SK-N-SH treated with all-trans-retinoic acid at 6 μM for 48 hours (cell line): ENCODE results near the gene RIPOR3.
"Not testable (repeated sequence)": the region's sequence is repeated elsewhere in the genome, so short reads cannot be mapped to it uniquely, and the experiment has no call there.

Experiments used
- ATAC-seq: fragments of 200-7000 bp; cut with Tn5 transposase; 3 replicates; pipeline ENCODE4 v1.9.1; 2020; ENCODE audit warnings: mild to moderate bottlenecking, moderate library complexity
- ARNTL ChIP-seq: fragments of 450-650 bp; formaldehyde crosslinking; IDR thresholded peaks from 2 replicates; pipeline ENCODE4 v1.5.0; 2020; ENCODE audit warnings: low read depth, mild to moderate bottlenecking, moderate library complexity, borderline replicate concordance
- CSDC2 ChIP-seq: fragments of 250-450 bp; sonication (Bioruptor Pico); IDR thresholded peaks from 2 replicates; pipeline ENCODE4 v1.5.0; 2020; ENCODE audit warnings: mild to moderate bottlenecking, moderate library complexity
- ESRRG ChIP-seq: fragments of 250-450 bp; sonication (Bioruptor Pico); IDR thresholded peaks from 2 replicates; pipeline ENCODE4 v1.6.1; 2021; ENCODE audit warnings: mild to moderate bottlenecking
- GLIS3 ChIP-seq: fragments of 250-450 bp; sonication (Bioruptor Pico); IDR thresholded peaks from 2 replicates; pipeline ENCODE4 v1.5.0; 2020; ENCODE audit warnings: mild to moderate bottlenecking, moderate library complexity
- ISL1 ChIP-seq: fragments of 250-450 bp; sonication (Bioruptor Pico); IDR thresholded peaks from 2 replicates; pipeline ENCODE4 v2.1.2; 2022; ENCODE audit warnings: mild to moderate bottlenecking, moderate library complexity
- OSR1 ChIP-seq: fragments of 250-450 bp; sonication (Bioruptor Pico); IDR thresholded peaks from 2 replicates; pipeline ENCODE4 v1.8.0; 2022; ENCODE audit warnings: moderate library complexity, mild to moderate bottlenecking, inconsistent platforms
- SNAI2 ChIP-seq: fragments of 250-450 bp; sonication (Bioruptor Pico); IDR thresholded peaks from 2 replicates; pipeline ENCODE4 v1.5.0; 2020; ENCODE audit warnings: mild to moderate bottlenecking, moderate library complexity
- TCF4 ChIP-seq: fragments of 250-450 bp; sonication (Bioruptor Pico); IDR thresholded peaks from 2 replicates; pipeline ENCODE4 v1.8.0; 2021; ENCODE audit warnings: mild to moderate bottlenecking, moderate library complexity, borderline replicate concordance
- ZC3H10 ChIP-seq: fragments of 250-450 bp; sonication (Bioruptor Pico); IDR thresholded peaks from 2 replicates; pipeline ENCODE4 v1.5.1; 2021; ENCODE audit warnings: mild to moderate bottlenecking, moderate library complexity
- ZFP3 ChIP-seq: fragments of 250-450 bp; sonication (Bioruptor Pico); IDR thresholded peaks from 2 replicates; pipeline ENCODE4 v1.5.0; 2020; ENCODE audit warnings: mild to moderate bottlenecking, moderate library complexity
- ZNF565 ChIP-seq: fragments of 450-650 bp; formaldehyde crosslinking; conservative IDR thresholded peaks from 2 replicates; pipeline ENCODE4 v1.5.0; 2020; ENCODE audit warnings: low read depth, mild to moderate bottlenecking, moderate library complexity
- ZNF70 ChIP-seq: fragments of 450-650 bp; formaldehyde crosslinking; IDR thresholded peaks from 2 replicates; pipeline ENCODE4 v1.5.0; 2020; ENCODE audit warnings: mild to moderate bottlenecking, moderate library complexity
- TF ChIP-seq, protein P1 (sequence below): fragments of 250-450 bp; sonication (Bioruptor Pico); IDR thresholded peaks from 2 replicates; pipeline ENCODE4 v1.8.0; 2020; ENCODE audit warnings: mild to moderate bottlenecking, moderate library complexity, borderline replicate concordance
- TF ChIP-seq, protein P2 (sequence below): fragments of 250-450 bp; sonication (Bioruptor Pico); IDR thresholded peaks from 2 replicates; pipeline ENCODE4 v1.5.0; 2020; ENCODE audit warnings: mild to moderate bottlenecking, moderate library complexity
- TF ChIP-seq, protein P3 (sequence below): fragments of 250-450 bp; sonication (Bioruptor Pico); IDR thresholded peaks from 2 replicates; pipeline ENCODE4 v1.8.0; 2021; ENCODE audit warnings: low read depth, mild to moderate bottlenecking, moderate library complexity, borderline replicate concordance
- TF ChIP-seq, protein P4 (sequence below): fragments of 250-450 bp; sonication (Bioruptor Pico); IDR thresholded peaks from 2 replicates; pipeline ENCODE4 v1.5.1; 2020; ENCODE audit warnings: low read depth, mild to moderate bottlenecking, moderate library complexity

The RIPOR3 gene

DNA sequence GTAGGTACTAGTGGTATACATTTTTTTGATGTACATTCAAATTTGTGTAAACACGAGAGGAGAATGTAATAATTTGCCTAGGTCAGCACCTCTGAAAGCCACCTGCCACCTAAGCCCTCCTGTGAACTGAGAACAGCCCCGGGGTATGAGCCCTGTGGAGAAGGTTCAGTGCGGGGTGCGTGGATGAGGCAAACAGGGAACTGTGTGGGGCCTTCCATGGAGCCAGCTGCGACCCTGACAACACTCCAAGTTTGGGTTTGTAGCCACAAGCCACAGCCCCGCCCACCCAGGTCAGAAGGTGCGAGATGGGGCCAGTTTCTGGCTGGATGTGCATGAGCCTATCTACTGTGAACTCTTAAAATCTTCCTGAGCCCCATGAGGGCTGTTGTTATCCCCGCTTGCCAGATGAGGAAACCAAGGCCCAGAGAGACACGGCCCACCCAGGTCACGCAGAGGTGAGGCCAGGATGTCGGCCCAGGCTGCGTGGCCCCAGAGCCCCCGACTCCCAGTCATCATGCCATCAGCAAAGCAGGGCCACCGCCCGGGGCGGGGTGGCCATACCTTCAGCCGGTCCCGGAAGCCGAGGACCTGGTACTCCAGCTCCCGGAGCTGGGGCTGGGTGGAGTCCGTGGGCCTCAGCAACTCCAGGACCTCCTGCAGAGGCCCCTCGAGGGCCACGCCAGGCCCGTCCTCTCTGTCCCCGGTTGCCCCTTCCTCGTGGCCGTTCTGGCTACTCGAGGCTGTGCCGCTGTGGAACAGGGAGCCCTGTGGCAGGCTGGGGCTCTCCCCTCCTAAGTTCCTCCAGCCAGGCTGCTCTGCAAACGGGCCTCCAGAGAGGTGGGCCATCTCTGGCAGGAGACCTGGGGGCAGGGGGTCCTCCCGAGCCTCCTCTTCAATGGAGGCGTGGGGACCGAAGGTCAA lies 89.6 kb downstream of the RIPOR3 start:
- ATAC-seq = no peak
- TF ChIP-seq ZFP3 = no peak

DNA sequence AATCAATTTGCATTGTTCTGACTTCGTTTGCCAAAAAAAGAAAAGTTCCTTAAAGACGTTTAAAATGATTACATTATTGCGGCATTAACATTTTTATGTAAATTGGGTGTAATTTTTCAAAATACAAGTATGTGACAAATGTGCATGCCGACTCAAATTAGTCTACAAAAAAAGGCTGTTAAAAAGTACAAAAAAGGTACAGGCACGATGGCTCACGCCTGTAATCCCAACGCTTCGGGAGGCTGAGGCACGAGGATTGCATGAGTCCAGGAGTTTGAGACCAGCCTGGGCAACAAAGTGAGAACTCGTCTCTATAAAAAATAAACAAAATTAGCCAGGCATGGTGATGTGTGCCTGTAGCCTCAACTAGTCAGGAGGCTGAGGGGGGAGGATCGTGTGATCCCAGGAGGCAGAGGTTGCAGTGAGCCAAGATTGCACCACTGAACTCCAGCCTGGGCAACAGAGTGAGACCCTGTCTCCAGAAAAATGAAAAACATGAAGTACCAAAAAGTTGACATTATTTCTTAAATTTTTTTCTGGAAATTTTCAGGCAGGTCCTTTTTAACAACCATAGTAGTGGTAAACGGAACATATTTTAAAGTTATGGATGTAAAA lies 91.0 kb downstream of the RIPOR3 start:
- ATAC-seq = no peak
- TF ChIP-seq OSR1 (CRISPR knock-in tag) (no peak), ZNF70 (CRISPR knock-in tag) (no peak), SNAI2 (CRISPR knock-in tag) (no peak), ARNTL (CRISPR knock-in tag) (no peak), ZNF565 (CRISPR knock-in tag) (no peak), GLIS3 (CRISPR knock-in tag) (no peak), ZC3H10 (CRISPR knock-in tag) (no peak)
- TF ChIP-seq, protein P1, sequence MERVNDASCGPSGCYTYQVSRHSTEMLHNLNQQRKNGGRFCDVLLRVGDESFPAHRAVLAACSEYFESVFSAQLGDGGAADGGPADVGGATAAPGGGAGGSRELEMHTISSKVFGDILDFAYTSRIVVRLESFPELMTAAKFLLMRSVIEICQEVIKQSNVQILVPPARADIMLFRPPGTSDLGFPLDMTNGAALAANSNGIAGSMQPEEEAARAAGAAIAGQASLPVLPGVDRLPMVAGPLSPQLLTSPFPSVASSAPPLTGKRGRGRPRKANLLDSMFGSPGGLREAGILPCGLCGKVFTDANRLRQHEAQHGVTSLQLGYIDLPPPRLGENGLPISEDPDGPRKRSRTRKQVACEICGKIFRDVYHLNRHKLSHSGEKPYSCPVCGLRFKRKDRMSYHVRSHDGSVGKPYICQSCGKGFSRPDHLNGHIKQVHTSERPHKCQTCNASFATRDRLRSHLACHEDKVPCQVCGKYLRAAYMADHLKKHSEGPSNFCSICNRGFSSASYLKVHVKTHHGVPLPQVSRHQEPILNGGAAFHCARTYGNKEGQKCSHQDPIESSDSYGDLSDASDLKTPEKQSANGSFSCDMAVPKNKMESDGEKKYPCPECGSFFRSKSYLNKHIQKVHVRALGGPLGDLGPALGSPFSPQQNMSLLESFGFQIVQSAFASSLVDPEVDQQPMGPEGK (CRISPR knock-in tag) = no peak
- TF ChIP-seq, protein P2, sequence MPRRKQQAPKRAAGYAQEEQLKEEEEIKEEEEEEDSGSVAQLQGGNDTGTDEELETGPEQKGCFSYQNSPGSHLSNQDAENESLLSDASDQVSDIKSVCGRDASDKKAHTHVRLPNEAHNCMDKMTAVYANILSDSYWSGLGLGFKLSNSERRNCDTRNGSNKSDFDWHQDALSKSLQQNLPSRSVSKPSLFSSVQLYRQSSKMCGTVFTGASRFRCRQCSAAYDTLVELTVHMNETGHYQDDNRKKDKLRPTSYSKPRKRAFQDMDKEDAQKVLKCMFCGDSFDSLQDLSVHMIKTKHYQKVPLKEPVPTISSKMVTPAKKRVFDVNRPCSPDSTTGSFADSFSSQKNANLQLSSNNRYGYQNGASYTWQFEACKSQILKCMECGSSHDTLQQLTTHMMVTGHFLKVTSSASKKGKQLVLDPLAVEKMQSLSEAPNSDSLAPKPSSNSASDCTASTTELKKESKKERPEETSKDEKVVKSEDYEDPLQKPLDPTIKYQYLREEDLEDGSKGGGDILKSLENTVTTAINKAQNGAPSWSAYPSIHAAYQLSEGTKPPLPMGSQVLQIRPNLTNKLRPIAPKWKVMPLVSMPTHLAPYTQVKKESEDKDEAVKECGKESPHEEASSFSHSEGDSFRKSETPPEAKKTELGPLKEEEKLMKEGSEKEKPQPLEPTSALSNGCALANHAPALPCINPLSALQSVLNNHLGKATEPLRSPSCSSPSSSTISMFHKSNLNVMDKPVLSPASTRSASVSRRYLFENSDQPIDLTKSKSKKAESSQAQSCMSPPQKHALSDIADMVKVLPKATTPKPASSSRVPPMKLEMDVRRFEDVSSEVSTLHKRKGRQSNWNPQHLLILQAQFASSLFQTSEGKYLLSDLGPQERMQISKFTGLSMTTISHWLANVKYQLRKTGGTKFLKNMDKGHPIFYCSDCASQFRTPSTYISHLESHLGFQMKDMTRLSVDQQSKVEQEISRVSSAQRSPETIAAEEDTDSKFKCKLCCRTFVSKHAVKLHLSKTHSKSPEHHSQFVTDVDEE = no peak

DNA sequence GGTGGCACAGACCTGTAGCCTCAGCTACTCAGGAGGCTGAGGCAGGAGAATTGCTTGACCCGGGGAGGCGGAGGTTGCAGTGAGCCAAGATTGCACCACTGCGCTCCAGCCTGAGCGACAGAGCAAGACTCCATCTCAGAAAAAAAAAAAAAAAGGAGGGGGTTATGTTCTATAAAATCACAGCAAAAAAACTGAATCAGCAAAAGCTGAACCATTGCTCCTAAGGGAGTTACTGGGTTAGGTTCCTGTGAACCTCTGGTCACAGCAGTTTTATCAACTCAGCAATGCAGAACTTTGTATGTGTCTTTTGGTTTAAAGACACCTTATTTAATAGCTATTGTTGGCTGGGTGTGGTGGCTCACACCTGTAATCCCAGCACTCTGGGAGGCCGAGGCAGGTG lies 92.6 kb downstream of the RIPOR3 start:
- not testable (repeated sequence) for ATAC-seq

DNA sequence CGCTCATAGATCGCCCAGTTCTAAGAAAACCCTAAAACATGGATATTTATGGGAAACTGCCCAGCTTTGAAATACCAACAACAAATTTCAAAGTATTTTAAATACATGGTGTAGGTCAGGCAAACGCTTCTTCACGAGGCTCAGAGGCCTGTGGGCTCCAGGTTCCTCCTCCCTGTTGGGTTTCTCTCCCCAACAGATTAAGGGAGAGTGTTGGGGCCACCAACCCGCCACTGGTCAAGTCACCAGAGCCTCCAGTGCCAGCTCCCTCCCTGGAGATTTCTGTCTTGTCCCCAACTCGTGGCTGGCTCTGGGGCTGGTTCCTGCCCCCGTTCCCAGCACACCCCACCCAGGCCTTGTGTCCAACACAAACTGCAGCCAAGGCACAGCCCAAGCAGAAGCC lies 93.3 kb downstream of the RIPOR3 start:
- ATAC-seq = no peak
- TF ChIP-seq CSDC2 (CRISPR knock-in tag) = no peak
- TF ChIP-seq, protein P1 (CRISPR knock-in tag) = no peak
- TF ChIP-seq, protein P3, sequence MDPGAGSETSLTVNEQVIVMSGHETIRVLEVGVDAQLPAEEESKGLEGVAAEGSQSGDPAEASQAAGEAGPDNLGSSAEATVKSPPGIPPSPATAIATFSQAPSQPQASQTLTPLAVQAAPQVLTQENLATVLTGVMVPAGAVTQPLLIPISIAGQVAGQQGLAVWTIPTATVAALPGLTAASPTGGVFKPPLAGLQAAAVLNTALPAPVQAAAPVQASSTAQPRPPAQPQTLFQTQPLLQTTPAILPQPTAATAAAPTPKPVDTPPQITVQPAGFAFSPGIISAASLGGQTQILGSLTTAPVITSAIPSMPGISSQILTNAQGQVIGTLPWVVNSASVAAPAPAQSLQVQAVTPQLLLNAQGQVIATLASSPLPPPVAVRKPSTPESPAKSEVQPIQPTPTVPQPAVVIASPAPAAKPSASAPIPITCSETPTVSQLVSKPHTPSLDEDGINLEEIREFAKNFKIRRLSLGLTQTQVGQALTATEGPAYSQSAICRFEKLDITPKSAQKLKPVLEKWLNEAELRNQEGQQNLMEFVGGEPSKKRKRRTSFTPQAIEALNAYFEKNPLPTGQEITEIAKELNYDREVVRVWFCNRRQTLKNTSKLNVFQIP = no peak
- no peak for TF ChIP-seq ISL1 (CRISPR knock-in tag)
- no peak for TF ChIP-seq ESRRG (CRISPR knock-in tag)
- TF ChIP-seq, protein P4, sequence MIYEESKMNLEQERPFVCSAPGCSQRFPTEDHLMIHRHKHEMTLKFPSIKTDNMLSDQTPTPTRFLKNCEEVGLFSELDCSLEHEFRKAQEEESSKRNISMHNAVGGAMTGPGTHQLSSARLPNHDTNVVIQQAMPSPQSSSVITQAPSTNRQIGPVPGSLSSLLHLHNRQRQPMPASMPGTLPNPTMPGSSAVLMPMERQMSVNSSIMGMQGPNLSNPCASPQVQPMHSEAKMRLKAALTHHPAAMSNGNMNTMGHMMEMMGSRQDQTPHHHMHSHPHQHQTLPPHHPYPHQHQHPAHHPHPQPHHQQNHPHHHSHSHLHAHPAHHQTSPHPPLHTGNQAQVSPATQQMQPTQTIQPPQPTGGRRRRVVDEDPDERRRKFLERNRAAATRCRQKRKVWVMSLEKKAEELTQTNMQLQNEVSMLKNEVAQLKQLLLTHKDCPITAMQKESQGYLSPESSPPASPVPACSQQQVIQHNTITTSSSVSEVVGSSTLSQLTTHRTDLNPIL (CRISPR knock-in tag) = no peak
- no peak for TF ChIP-seq GLIS3 (CRISPR knock-in tag)
- TF ChIP-seq ZFP3 = no peak
- TF ChIP-seq SNAI2 (CRISPR knock-in tag) = no peak
- TF ChIP-seq TCF4 (CRISPR knock-in tag) = no peak
- TF ChIP-seq ZNF565 (CRISPR knock-in tag) = no peak
